Measurements from ENCODE around the gene NOL12.
"Not testable (repeated sequence)": the region's sequence is repeated elsewhere in the genome, so short reads cannot be mapped to it uniquely, and the experiment has no call there.

NOL12 gene

GRCh38 chr22:37713761-37714160, 27.6 kb downstream of the NOL12 start:
- no peak for DNase-seq (ENCODE audit: low spot score)

DNA sequence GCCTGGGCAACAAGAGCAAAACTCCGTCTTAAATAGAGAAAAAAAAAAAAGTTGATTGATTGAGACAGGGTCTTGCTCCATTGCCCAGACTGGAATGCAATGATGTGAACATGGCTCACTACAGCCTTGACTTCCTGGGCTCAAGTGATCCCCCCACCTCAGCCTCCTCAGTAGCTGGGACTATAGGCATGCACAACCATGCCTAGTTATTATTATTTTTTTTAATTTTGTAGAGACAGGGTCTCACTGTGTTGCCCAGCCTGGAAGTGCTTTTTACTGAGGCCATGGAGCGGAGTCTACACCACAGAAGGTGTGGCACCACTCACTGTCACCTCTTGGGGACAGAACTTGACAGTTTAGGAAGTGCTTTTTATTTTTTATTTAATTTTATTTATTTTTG, 28.5 kb downstream of the NOL12 start:
- DNase-seq (ENCODE audit: low spot score), result no peak

- no peak for DNase-seq (ENCODE audit: low spot score)
Measured at GRCh38 chr22:37715760-37716159, 29.6 kb downstream of the NOL12 start.

DNA sequence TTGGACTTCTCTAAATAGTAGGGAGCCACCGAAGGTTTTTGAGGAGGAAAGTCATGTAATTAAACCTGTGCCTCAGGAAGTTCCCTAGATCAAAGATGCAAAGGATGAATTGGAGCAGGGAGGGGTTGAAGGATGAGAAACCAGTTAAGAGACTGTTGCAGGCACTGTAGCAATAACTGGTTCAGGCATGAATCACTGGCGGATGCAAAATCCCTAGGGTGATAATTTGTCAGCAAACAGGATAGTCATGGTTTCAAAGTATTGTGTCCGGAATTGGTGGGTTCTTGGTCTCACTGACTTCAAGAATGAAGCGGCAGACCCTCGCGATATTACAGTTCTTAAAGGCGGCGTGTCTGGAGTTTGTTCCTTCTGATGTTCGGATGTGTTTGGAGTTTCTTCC, 30.6 kb downstream of the NOL12 start:
- DNase-seq (ENCODE audit: low spot score), result no peak

DNA sequence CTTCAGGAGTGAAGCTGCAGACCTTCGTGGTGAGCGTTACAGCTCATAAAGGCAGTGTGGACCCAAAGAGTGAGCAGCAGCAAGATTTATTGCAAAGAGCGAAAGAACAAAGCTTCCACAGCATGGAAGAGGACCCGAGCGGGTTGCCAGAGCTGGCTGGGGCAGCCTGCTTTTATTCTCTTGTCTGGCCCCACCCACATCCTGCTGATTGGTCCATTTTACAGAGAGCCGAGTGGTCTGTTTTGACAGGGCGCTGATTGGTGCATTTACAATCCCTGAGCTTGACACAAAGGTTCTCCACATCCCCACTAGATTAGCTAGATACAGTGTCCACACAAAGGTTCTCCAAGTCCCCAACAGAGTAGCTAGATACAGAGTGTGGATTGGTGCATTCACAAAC, 31.1 kb downstream of the NOL12 start:
- DNase-seq (ENCODE audit: low spot score), result not testable (repeated sequence)

DNA sequence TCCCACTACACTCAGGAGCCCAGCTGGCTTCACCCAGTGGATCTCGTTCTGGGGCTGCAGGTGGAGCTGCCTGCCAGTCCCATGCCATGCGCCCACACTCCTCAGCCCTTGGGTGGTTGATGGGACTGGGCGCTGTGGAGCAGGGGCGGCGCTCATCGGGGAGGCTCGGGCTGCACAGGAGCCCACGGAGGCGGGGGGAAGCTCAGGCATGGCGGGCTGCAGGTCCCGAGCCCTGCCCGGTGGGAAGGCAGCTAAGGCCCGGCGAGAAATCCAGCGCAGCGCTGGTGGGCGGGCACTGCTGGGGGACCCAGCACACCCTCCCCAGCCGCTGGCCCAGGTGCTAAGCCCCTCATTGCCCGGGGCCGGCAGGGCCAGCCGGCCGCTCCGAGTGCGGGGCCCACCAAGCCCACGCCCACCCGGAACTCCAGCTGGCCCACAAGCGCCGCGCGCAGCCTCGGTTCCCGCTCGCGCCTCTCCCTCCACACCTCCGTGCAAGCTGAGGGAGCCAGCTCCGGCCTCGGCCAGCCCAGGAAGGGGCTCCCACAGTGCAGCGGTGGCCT, 31.7 kb downstream of the NOL12 start:
- not testable (repeated sequence) for DNase-seq (ENCODE audit: low spot score)

- no peak for DNase-seq (ENCODE audit: low spot score)
Measured at GRCh38 chr22:37725551-37726240, 39.6 kb downstream of the NOL12 start.

DNA sequence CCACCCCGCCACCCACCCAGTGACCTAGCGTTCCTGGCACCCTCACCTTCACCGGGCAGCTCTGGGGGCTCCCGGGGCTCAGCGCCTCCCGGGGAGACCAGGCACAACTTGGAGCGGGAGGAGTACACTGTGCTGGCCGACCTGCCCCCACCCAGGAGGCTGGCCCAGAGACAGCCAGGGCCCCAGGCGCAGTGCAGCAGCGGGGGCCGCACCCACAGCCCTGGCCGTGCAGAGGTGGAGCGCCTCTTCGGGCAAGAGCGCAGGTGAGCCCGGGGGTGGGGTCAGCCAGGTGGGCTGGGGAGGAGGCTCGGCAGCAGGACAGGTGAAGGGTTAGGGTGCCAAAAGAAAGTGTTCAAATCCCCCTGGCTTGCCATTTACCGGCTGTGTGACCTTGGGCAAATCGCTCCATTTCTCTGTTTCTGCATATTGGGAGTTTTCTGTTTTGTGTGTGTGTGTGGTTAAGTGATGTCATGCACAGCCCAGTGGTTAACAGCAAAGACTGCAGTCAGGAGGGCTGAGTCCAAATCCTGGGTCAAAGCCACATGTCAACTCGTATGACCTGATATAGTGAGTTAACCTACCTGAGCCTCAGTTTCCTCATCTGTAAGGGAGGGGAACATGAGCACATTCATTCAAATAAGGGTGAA, 40.2 kb downstream of the NOL12 start:
- DNase-seq (ENCODE audit: low spot score), result no peak

- no peak for DNase-seq (ENCODE audit: low spot score)
Measured at GRCh38 chr22:37728620-37729019, 42.5 kb downstream of the NOL12 start.

DNA sequence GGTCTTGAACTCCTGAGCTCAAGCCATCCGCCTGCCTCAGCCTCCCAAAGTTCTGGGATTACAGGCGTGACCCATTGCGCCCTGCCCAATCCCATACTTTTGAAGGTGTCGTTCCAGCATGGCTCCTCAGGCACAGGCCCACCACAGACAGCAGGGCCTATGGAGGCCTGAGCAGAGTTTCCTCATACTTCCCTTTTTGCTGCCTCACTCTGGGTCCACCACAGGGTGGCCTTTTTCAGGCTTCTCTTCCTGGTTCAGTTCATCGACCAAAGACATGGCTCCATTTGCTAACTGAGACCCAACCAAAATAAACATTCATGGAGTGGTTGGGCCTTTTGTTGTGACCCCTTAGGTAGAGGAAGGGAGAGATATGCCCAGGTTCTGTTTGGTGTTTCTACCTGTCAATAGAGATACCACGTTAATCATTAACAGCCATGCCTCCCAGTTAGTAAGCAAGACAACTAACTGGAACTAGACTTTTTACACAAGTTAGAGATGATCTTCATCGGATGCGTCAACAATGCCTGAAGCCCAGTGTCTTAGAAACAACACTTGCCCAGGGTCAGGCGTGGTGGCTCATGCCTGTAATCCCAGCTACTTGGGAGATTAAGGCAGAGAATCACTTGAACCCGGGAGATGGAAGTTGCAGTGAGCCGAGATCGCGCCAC, 45.8 kb downstream of the NOL12 start:
- peak; percentile 56 for DNase-seq (ENCODE audit: low spot score)

DNA sequence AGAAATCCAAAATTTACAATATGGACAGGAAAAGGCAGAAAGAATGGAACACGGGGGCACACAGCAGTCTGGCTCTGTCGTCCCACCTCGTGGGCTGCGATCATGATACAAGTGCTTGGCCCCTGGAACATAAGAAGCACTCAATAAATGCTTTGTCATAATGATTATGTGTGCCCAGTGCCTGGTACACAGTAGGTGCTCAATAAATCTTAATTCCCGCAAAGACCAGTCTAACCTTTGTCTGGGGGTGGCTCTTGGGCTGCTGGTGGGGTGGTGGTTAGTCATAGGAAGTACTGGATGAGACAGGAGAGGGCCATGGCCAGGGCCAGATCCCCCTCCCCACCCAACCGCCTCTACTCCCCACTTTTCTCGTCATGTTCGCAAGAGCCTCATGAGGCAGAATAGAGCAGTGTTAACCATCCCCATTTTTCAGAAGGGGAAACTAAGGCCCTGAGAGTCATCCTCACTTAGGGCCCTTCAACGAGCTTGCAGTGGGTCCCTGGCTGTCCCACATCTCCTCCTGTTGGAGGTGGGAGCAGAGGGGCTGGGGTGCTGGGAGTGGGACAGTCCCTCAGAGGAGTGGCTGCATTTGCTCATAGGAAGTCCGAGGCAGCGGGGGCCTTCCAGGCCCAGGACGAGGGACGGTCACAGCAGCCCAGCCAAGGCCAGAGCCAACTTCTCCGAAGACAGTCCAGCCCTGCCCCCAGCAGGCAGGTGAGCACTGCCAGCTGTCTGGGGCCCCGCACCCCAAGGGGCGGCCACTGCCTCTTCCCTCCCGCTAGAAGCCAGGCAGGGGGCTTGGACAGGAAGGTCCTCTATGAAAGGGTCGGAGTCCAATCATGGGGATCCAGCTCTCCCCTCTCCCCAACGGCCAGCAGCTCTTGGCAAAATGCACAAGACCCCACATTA, 46.8 kb downstream of the NOL12 start:
- no peak for DNase-seq (ENCODE audit: low spot score)

DNA sequence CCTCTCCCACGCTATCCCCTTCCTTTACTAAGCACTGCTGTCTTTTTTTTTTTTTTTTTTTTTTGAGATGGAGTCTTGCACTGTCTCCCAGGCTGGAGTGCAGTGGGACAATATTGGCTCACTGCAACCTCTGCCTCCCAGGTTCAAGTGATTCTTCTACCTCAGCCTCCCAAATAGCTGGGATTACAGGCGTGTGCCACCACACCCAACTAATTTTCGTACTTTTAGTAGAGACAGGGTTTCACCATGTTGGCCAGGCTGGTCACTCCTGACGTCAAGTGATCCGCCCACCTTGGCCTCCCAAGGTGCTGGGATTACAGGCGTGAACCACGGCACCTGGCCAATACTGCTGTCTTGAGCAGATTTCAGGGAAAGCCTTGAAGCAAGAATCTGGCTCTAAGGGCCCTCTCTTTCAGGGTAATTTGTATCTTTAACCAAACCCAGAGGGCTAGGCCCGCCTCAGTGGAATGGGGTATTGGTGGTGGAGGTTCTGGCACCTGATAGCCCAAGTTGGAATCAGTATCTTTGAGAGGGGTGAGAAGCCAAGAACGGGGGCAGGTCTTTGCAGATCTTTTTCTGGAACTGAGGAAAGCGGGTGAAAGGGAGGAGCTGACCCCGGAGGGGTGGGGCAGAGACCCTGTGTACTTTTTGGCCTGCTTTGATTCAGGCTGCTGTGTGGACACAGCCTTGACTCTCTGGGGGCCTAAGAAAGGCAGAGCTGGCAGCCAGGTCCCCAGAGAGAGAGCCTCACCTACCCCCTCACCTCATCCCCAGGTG, 47.7 kb downstream of the NOL12 start:
- no peak for DNase-seq (ENCODE audit: low spot score)

DNA sequence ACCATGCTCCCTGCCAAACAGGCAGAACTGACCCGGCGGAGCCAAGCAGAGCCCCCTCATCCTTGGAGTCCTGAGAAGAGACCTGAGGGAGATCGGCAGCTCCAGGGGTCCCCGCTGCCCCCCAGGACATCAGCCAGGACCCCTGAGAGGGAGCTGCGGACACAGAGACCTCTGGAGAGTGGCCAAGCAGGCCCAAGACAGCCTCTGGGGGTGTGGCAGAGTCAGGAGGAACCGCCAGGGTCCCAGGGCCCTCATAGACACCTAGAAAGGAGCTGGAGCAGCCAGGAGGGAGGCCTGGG, 48.2 kb downstream of the NOL12 start:
- no peak for DNase-seq (ENCODE audit: low spot score)

DNA sequence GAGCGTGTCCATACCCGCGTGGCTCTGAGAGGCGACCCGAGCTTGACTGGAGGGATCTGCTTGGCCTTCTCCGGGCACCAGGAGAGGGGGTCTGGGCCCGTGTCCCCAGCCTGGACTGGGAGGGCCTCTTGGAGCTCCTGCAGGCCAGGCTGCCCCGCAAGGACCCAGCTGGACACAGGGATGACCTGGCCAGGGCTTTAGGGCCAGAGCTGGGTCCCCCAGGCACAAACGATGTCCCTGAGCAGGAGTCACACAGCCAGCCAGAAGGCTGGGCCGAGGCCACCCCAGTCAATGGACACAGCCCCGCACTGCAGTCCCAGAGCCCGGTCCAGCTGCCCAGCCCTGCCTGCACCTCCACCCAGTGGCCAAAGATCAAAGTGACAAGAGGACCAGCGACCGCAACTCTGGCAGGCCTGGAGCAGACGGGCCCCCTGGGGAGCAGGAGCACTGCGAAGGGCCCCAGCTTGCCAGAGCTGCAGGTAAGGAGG, 48.9 kb downstream of the NOL12 start:
- DNase-seq (ENCODE audit: low spot score), result peak; percentile 64

GRCh38 chr22:37739035-37739434, 52.9 kb downstream of the NOL12 start:
- no peak for DNase-seq (ENCODE audit: low spot score)

- DNase-seq (ENCODE audit: low spot score), result no peak
Measured at GRCh38 chr22:37739611-37740049, 53.5 kb downstream of the NOL12 start.

DNA sequence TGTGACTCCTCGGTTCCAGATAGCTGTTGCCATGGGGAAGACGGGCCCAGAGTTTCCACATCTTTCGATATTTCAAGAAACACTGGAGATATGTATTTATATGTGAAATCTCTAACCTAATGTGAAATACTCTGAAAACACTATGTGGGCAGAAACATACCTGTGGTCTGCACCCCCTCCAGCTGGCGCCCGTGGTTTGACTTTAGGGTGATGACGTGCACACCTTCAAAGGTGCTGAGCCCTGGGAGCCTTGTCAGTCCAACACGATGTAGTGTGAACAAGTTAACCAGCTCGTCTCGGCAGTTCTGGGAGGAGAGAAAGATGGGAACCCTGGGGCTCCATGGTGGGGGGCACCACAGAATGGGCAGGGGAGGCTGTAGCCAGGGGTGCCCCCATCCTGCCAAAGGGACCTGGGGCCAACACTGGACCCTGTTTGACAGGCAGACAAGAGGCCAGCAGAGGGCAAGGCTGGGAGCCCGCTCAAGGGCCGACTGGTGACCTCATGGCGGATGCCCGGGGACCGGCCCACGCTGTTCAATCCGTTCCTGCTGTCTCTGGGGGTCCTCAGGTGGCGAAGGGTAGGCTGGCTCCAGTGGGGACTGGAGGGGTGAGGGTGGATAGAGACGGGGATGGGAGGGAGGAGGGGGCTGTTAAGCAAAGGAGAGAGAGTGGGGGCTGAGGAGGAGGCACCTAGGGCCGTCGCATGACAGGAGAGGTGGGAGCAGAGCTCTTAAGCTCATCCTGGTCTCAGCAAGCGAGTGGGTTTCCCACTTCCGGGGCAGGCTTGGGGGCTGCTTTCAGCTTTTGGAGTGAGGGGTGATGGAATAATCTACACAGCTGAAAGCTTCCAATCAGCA, 54.5 kb downstream of the NOL12 start:
- peak; percentile 69 for DNase-seq (ENCODE audit: low spot score)

DNA sequence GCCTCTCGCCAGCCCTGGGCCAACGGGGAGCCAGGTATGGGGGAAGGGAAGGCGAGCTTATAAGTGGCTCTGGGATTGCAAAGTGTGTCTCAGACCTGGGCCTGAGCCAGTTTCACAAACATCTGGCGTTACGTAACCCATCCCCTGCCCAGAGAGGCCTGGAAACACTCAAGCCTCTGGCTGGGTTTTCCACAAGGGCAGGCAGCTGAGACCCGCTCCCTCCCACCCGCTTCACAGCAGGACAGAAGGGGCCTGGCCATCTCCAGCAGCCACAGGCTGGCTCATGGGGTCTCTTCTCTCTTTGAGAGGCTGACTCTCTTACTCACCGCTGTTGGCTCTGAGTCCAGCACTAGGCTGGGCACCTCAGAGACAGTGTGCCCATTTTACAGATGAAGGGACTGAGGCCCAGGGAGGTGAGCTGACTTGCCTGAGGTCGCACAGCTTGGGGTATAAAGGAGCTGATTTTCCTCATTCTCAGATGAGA, 55.2 kb downstream of the NOL12 start:
- no peak for DNase-seq (ENCODE audit: low spot score)

- peak; percentile 83 for DNase-seq (ENCODE audit: low spot score)
Measured at GRCh38 chr22:37742376-37743171, 56.4 kb downstream of the NOL12 start.

Data from SW480 (cell line).